Skeletal muscle cell (primary cell): ENCODE data around the gene ESPNL.
"Not testable (repeated sequence)": the region's sequence is repeated elsewhere in the genome, so short reads cannot be mapped to it uniquely, and the experiment has no call there.

Source experiments
- DNase-seq: peaks from one replicate; pipeline ENCODE4 v3.0.0-alpha.2; 2010; ENCODE audit warnings: low read depth
- H3K4me3 ChIP-seq: 2 replicates; pipeline ENCODE4 v1.5.1; 2011; ENCODE audit warnings: low read depth, mild to moderate bottlenecking, control low read depth, low read length, moderate library complexity

The ESPNL gene

DNA sequence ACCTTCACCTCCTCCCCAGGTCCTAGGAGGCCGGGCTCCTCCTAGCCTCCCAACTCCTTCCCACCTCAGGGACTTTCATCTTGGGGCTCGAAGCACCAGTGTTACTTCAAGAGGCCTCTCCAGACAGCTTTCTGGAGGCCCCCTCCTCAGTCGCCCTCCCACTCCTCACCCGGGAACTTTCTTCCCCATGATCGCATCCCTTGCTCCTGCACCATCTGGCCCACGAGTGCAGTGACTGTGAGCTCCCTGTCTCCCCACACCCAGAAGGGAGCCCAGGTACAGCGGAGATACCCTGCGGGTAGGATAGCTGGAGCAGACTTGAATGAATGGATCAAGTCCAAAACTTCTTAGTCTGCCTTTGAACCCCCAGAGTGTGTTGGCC lies 64.8 kb downstream of the ESPNL start:
- DNase-seq: no peak
- no peak overlapping the region for H3K4me3 ChIP-seq

DNA sequence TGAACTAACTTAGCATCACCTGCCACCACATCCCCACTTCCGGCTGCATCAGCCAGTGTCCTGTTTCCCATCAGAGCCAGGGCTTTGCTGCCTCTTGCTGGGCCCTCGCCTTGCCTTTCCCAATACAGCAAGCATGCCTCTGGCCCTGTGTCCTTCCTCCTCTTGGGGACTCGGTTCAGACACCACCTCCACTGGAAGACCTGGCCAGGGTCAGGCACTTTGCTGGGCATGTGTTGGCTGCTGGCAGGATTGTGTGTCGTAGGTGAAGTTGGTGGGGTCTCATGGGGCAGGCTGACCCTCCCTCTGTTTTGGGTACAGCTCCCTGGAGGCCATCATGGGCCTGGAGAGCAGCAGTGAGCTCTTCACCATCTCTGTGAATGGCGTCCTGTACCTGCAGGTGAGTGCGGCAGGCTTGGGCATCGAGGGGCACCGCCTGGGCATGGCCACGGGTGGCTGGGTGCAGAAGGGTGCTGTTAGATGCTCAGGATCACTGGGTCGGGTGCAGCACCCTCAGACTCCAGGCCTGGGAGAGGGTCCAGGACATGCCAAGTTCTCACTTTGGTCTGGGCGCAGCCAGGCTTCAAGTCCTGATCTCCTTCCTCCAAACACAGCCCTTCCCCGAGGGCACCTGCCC lies 65.3 kb downstream of the ESPNL start:
- DNase-seq: no peak
- H3K4me3 ChIP-seq: no peak overlapping the region

DNA sequence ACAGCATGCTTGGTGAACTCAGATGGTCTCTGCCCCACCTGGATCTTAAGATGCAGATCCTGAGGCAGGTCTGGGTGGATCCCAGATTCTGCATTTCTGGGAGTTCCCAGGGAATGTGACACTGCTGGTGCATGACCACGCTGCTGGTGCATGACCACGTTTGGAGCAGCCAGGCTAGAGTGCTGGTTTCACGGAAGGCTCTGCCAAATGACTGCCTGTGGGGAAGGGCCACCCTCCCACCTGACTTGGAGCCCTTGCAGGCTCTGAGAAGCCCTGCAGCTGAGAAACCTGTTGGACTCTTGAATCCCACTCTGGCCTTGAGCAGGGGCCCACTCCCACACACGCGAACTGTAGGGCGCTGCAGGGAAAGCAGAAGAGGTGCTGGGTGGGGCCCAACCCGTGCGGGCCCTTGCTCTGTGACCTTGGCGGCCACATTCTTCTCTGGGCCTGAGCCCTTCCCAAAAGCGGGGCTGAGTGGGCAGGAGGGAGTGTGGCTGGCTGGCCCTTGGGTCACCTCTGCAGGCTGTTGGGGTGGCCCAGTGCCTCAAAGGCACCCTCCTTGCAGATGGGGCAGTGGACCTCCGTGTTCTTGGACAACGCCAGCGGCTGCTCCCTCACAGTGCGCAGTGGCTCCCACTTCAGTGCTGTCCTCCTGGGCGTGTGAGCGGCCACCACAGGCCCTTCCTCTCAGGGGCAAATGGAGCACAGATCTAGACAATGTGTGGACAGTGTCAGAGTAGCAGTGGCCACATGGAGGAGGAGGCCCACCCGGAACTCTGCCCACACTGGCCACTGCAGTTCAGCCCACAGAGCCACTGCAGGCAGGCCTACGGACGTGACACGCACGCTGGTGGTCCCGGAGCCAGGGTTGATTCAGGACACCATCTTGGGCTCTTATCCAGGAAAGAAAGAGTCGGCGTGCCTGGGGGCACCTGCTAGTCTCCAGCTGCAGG lies 66.5 kb downstream of the ESPNL start:
- H3K4me3 ChIP-seq: no peak overlapping the region

DNA sequence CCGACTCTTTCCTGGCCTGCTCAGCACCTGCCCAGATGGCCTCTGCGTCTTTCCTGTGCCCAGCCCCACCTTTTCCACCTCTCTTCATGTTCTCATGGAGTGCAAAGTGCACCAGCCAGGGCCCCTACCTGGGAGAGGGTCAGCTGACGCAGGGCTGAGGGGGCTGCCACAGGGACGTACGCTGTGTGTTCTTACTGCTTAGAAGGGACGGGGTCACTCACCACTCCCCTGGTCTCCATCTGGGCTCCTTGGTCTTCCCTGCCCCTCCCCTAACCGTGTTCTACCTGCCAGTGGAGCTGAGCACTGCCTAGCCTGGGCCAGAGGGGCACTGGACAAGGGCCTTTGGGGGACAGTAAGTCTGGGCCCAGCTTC lies 67.2 kb downstream of the ESPNL start:
- no peak overlapping the region for H3K4me3 ChIP-seq

More for the DNA sequence above, 66.5 kb downstream of the ESPNL start:
- DNase-seq: no peak

DNA sequence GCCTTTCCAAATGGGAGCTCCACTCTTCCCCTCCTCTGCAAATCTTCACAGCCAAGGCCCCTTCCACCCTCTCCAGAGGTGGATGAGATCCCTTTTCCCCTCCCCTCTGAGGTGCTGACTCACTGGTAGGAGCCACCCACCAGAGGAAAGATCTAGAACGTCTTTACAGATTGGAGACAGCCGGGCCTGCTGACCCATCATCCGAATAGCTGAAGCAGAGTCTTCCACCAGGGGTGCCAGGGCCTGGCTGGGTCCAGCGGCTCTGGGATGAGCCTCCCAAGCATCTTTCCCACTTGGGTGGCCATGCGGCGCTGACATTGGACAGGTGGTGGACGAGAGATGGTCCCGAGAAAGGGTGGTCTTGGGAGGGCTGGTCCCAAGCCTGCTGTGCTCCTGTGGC lies 67.6 kb downstream of the ESPNL start:
- DNase-seq: no peak
- no peak overlapping the region for H3K4me3 ChIP-seq

More for the DNA sequence above, 67.2 kb downstream of the ESPNL start:
- DNase-seq: no peak

GRCh38 chr2:238168196-238169047 lies 68.3 kb downstream of the ESPNL start:
- no peak for DNase-seq
- H3K4me3 ChIP-seq: no peak overlapping the region

GRCh38 chr2:238169048-238169707 lies 69.0 kb downstream of the ESPNL start:
- DNase-seq: peak; percentile 96
- peak overlapping the region; percentile 30 for H3K4me3 ChIP-seq

DNA sequence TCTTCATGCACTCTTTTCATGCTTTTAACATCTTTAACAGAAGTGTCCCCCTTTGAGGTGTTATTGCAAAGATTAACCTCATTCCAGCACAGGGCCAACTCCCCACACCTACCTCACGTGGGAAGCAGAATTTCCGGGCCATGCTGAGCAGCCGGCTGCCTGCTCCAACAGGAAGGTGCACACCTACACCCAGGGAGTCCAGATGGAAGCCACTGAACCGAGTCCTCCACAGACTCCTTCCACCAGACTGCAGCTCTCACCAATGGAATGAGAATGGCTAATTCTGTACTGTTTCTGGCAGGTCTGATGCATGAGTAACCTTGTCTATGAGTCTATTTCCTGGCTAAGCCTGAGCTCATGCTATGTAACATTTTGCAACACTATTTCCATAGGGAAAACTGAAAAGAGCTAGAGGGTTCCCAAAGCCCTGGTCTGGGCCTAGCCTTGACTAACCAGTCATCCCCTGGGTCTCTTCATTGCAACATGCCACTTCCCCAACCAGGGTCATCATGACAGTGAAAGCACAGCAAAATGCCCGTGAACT lies 69.6 kb downstream of the ESPNL start:
- DNase-seq: peak; percentile 99
- peak overlapping the region; percentile 30 for H3K4me3 ChIP-seq

DNA sequence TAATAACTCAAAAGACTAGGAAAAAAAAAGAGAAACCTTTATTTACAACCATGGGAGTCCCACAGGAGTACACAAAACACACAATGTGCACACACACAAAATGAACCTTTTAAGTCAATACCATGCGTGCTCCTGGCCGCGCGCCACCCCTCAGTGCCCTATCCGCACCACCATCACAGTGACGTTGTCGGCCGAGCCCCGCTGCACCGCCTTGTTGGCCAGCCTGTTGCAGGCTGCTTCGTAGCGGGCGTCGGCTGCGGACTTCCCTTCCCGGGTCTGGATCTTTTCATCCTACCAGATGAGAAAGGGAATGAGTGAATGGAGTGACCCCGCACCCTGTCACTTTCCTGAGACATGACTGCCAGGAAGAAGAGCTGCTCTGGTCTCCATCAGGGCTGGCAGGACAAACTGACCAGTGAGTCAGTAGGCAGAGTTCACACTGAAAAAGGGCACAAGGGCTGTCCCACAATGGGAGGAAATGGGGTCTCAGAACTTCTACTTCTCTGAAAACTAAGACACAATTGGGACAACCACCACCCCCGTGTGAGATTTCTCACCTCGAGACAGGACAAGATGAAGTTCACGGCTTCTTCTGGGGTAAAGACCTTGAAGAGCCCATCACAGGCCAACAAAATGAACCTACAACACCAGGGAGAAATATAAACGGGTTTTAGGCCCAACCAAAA lies 70.4 kb downstream of the ESPNL start:
- no peak for DNase-seq
- H3K4me3 ChIP-seq: no peak overlapping the region

DNA sequence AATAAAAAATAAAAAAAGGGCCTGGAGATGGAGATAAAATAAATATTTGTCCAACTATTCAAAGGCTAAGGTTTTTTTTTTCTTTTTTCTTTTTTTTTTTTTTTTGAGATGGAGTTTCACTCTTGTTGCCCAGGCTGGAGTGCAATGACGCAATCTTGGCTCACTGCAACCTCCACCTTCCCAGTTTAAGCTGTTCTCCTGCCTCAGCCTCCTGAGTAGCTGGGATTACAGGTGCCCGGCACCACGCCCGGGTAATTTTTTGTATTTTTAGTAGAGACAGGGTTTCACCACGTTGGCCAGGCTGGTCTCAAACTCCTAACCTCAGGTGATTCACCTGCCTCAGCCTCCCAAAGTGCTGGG lies 70.9 kb downstream of the ESPNL start:
- DNase-seq, H3K4me3 ChIP-seq: not testable (repeated sequence)

- no peak for DNase-seq
- no peak overlapping the region for H3K4me3 ChIP-seq
These were observed 71.5 kb downstream of the ESPNL start for GRCh38 chr2:238171575-238172187.

GRCh38 chr2:238172439-238172838 lies 72.3 kb downstream of the ESPNL start:
- no peak for DNase-seq
- H3K4me3 ChIP-seq: no peak overlapping the region

- H3K4me3 ChIP-seq: no peak overlapping the region
- DNase-seq: no peak
These were observed 73.6 kb downstream of the ESPNL start for GRCh38 chr2:238173692-238174091.

DNA sequence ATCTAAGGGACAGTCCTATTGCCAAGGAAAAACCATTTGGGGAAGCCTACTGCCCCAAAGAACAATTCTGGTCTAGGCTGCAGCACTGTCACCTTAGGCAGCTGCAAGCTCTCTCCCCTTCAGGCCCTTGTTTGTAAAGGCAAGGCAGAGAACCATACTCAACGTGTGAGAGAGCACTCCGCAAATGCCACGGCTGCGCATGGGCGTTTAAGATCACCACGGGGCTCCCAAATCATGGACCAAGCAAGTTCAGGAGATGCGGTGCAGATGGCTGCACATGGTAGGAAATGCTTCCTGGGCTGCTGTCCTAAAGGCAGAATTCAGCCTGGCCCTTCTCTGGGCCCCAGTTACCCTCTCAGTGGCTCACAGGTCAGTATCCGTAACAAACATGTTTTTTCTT lies 74.2 kb downstream of the ESPNL start:
- H3K4me3 ChIP-seq: no peak overlapping the region
- no peak for DNase-seq

DNA sequence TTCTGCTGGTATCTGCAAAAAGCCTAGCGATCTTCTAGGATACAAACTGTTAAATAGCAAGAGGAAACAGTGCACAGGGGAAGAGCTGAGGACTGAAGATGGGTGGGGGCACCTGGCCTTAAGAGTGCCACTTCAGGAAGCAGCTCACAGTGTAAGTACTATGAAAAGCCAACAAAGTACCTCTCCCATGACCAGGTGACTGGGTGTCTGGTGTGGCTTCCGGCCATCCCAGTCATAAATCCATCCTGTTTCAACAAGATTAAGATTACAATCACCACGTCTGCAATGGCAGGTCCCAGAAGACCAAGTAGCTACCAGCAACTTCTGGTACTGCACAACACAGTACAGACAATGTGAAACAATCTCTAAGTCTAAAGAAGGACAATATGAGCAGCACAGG lies 74.6 kb downstream of the ESPNL start:
- DNase-seq: no peak
- H3K4me3 ChIP-seq: no peak overlapping the region

DNA sequence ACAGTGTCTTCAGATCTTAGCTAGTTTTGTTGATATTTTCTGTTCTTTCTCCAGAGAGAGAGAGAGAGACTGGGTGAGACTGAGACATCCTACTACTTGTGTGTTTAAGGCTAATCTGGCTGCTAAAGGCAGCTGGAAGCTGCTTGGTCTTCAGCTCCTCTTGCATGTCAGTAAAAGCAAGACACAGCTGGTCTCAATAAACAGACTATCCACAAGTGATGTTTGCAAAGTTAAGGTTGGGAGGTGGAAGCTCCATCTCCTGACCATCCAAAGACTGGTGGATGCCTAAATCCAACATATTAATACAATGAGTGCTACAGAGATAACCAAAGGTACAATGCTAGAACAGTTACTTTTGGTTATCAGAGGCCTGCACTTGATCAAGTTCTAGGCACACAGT lies 76.5 kb downstream of the ESPNL start:
- no peak for DNase-seq
- H3K4me3 ChIP-seq: no peak overlapping the region

DNA sequence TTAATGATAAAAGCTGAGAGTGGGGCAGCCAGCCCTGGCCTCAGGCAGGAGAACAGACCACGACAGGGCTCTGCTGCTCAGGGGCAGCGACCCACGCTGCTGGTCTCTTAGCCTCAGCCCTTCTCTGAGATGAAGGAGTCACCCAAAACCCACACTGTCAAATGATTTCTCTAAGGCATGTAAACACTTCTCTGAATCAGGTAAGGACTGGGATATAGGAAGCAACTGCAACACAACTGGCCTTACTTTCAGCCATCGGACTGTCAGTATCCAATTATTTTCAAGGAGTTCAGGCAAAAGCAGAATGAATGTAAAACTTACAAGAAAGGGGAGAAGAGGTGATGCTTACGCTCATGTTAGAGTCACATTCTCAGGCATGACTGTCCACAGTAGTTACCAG lies 80.4 kb downstream of the ESPNL start:
- no peak for DNase-seq

DNA sequence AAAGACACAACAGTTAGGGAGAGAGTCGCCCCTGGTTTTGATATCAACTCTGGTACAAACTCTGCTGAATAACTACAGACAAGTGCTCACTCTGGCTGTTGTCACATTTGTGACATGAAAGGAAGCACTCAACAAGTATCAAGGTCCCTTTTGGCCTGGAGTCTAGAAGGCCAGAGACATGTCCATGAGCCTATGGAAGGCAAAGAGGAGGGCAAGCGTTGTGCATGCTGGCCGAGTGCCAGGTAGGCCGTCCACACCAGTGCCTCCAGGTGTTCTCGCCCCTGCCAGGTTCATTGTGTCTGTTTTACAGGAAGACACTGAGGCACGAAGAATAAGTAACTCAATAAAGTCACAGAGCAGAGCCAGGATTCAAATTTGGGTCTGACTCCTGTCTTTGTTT lies 82.2 kb downstream of the ESPNL start:
- no peak overlapping the region for H3K4me3 ChIP-seq
- DNase-seq: no peak

More for the DNA sequence above, 80.4 kb downstream of the ESPNL start:
- H3K4me3 ChIP-seq: no peak overlapping the region
